Limb (tissue), 2 donors: ENCODE measurements around the gene VSX2.

Source experiments
- DNase-seq, 2 donors: peaks; one replicate each; pipeline ENCODE4 v3.0.0-alpha.2; 2016; ENCODE audit errors: extremely low spot score in 2 of 2

VSX2 gene

GRCh38 chr14:74301594-74302151 is 62.4 kb downstream of the VSX2 start:
- DNase-seq: no peak

GRCh38 chr14:74302152-74302628 is 62.9 kb downstream of the VSX2 start:
- peak in 1 of 2 donors; percentile 54 for DNase-seq

DNA sequence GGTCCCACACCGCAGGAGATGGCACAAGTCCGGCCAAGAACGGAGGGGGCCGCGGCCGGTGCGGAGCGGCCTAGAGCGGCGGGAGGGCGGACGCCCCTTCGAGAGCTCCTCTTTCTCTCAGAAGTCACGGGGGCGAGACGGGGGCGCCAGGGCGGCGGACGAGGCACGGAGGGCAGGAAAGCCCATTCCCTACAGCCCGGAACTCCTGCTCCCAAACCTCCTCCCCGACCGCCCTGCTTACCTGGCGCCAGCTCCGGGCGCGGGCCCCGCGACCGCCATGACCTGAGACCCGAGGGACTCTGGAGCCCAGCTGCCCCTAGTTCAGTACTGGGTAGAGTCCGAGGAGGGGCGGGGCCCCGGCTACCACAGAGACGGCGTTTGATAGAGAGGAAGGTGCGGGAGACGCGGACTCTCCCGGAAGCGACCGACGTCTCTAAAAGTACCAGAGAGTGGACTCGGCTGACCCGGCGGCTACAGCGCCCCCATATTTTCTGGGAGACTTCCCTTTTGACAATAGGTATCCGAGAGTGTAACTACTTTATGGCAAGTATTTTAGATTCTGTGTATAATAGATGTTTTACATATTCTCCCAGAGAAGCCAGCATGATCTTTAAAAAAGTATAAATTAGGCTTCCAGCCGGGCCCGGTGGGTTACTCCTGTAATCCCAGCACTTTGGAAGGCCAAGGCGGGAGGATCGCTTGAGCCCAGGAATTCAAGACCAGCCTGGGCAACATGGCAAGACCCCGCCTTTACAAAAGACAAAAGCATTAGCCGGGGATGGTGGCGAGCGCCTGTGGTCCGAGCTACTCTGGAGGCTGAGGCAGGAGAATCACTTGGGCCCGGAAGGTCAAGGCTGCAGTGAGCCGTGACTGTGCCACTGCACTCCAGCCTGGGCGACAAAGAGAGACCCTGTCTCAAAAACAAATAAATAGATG is 63.7 kb downstream of the VSX2 start, which contains the start of gene ABCD4:
TSS of gene ABCD4 (minus strand) at position 301 of the 936 bp plus-strand sequence. CDS start at position 279, 22 bp downstream.
- DNase-seq: peak; percentile 93 to 94

DNA sequence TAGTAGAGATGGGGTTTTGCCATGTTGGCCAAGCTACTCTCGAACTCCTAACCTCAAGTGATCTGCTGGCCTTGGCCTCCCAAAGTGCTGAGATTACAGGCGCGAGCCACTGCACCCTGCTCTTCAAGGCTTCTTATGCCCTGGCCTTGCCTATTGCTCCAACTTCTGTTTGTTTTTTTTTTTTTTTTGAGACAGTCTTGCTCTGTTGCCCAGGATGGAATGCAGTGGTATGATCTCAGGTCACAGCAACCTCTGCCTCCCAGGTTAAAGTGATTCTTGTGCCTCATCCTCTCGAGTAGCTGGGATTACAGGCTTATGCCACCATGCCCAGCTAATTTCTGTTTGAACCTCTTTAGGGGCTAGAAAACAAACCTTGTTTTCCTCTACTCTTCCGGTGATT is 69.4 kb downstream of the VSX2 start:
- DNase-seq: no peak

GRCh38 chr14:74309125-74310022 is 70.1 kb downstream of the VSX2 start:
- no peak for DNase-seq

- no peak for DNase-seq
Observed at GRCh38 chr14:74312161-74312560, 72.9 kb downstream of the VSX2 start.
